Endothelial cell of umbilical vein (primary cell): Measurements from ENCODE around the gene ALKBH6. TPM values are rescaled to one million over a fixed set of nuclear protein-coding genes. Genes with fewer than 3 reads are reported as not detected.

ENCODE experiments used
- BruUV-seq: library from RNA; stranded (reverse); fragments of 400-500 nt; replicated peaks from 2 replicates; lab custom pipeline; 2021; lab: Mats Ljungman, UMichigan
- CTCF ChIA-PET: fragments of 300-600, 350-600 bp; sonication (Branson Sonifier 250); formaldehyde crosslinking; loops from one replicate; lab custom pipeline; 2021; ENCODE audit warnings: antibody characterized with exemption, inconsistent platforms; lab: Charles Lee
- POLR2A ChIA-PET: fragments of 300-600, 350-600 bp; sonication (Branson Sonifier 250); formaldehyde crosslinking; loops from one replicate; lab custom pipeline; 2021; ENCODE audit warnings: antibody characterized with exemption, inconsistent platforms; lab: Charles Lee
- DNase-seq: peaks from one replicate; pipeline ENCODE4 v3.0.0-alpha.2; 2011; ENCODE audit warnings: low read depth, low spot score
- FAIRE-seq: peaks from 2 replicates; lab custom pipeline; 2011; peaks lifted over from hg19 to GRCh38; lab: Jason Lieb, UNC
- H2AFZ ChIP-seq: 2 replicates; pipeline ENCODE4 v1.6.0; 2012; ENCODE audit warnings: low read depth, low read length, control low read depth, inconsistent platforms
- H3K27ac ChIP-seq: 2 replicates; pipeline ENCODE4 v1.5.1; 2011; ENCODE audit warnings: low read depth, mild to moderate bottlenecking, control low read depth, low read length, moderate library complexity; ENCODE audit not compliant: insufficient read depth
- H3K27me3 ChIP-seq, 2 experiments: 2 replicates each; pipeline versions ENCODE4 v1.6.0 to v1.6.1; 2011; ENCODE audit warnings: low read length in 2 of 2, mixed read lengths in 1 of 2; ENCODE audit not compliant: control insufficient read depth in 2 of 2, insufficient read depth in 2 of 2
- H3K36me3 ChIP-seq, 2 experiments: 2 replicates in 1 of 2; 3 replicates in 1 of 2; pipeline ENCODE4 v1.5.1; 2011; ENCODE audit warnings: low read length in 2 of 2, mild to moderate bottlenecking in 1 of 2, moderate library complexity in 1 of 2; ENCODE audit not compliant: control insufficient read depth in 2 of 2, insufficient read depth in 2 of 2; ENCODE audit errors: extremely low read depth in 1 of 2
- H3K4me1 ChIP-seq: 3 replicates; pipeline ENCODE4 v1.5.1; 2011; ENCODE audit warnings: mild to moderate bottlenecking, low read length; ENCODE audit not compliant: control insufficient read depth, insufficient read depth; ENCODE audit errors: extremely low read depth
- H3K4me2 ChIP-seq: 2 replicates; pipeline ENCODE4 v1.6.1; 2011; ENCODE audit warnings: low read length, control low read depth, mixed read lengths; ENCODE audit not compliant: insufficient read depth
- H3K4me3 ChIP-seq, 3 experiments: fragments of 200-600 bp in 1 of 3; sonication (generic), shearing (Covaris generic) in 1 of 3; replicated peaks in 1 of 3; 2 replicates each; pipeline ENCODE4 v1.5.1; 2011 to 2016; ENCODE audit warnings: control low read depth in 3 of 3, low read length in 3 of 3, mild to moderate bottlenecking in 2 of 3, inconsistent platforms in 1 of 3, low read depth in 1 of 3, moderate library complexity in 1 of 3; ENCODE audit not compliant: insufficient read depth in 1 of 3
- H3K79me2 ChIP-seq: 2 replicates; pipeline ENCODE4 v1.6.0; 2012; ENCODE audit warnings: low read length, inconsistent platforms; ENCODE audit not compliant: control insufficient read depth, insufficient read depth
- H3K9ac ChIP-seq: replicated peaks from 2 replicates; pipeline ENCODE3; 2011; ENCODE audit warnings: low read length, control low read depth; ENCODE audit not compliant: insufficient read depth; ENCODE audit errors: extremely low read depth
- H3K9me1 ChIP-seq: replicated peaks from 3 replicates; pipeline ENCODE4 v1.6.0; 2011; ENCODE audit warnings: mild to moderate bottlenecking, low read length; ENCODE audit not compliant: control insufficient read depth, insufficient read depth; ENCODE audit errors: extremely low read depth
- H3K9me3 ChIP-seq: replicated peaks from 2 replicates; pipeline ENCODE4 v1.5.1; 2012; ENCODE audit warnings: low read length, inconsistent platforms; ENCODE audit not compliant: control insufficient read depth, insufficient read depth
- H4K20me1 ChIP-seq: replicated peaks from 2 replicates; pipeline ENCODE3; 2011; ENCODE audit warnings: mild to moderate bottlenecking, low read length; ENCODE audit not compliant: control insufficient read depth, insufficient read depth; ENCODE audit errors: extremely low read depth
- CTCF ChIP-seq, 2 donors: IDR thresholded peaks; 1 replicate in 1 of 2; 2 replicates in 1 of 2; pipeline ENCODE4 v1.5.1; 2011; ENCODE audit warnings: low read length in 2 of 2, mild to moderate bottlenecking in 2 of 2, moderate library complexity in 2 of 2, control low read depth in 1 of 2, inconsistent platforms in 1 of 2, low read depth in 1 of 2; ENCODE audit not compliant: insufficient read depth in 1 of 2; ENCODE audit errors: extremely low read depth in 1 of 2
- EZH2 ChIP-seq: IDR thresholded peaks from 2 replicates; pipeline ENCODE4 v1.6.1; 2012; ENCODE audit warnings: borderline replicate concordance, low read depth, mild to moderate bottlenecking, moderate library complexity, low read length, inconsistent platforms; ENCODE audit not compliant: severe bottlenecking
- FOS ChIP-seq: IDR thresholded peaks from 2 replicates; pipeline ENCODE4 v1.6.1; 2011; ENCODE audit warnings: mild to moderate bottlenecking, low read length, moderate library complexity, borderline replicate concordance; ENCODE audit not compliant: insufficient read depth
- GATA2 ChIP-seq: IDR thresholded peaks from 2 replicates; pipeline ENCODE4 v1.7.0; 2011; ENCODE audit warnings: low read depth, mild to moderate bottlenecking, moderate library complexity, mixed read lengths, low read length; ENCODE audit not compliant: insufficient read length, insufficient read depth
- JUN ChIP-seq: IDR thresholded peaks from 2 replicates; pipeline ENCODE4 v1.6.1; 2011; ENCODE audit warnings: borderline replicate concordance, low read depth; ENCODE audit not compliant: insufficient read length, insufficient read depth
- MAX ChIP-seq: IDR thresholded peaks from 2 replicates; pipeline ENCODE4 v1.6.1; 2011; ENCODE audit not compliant: insufficient read depth, insufficient read length
- MYC ChIP-seq: IDR thresholded peaks from one replicate; pipeline ENCODE4 v1.6.1; 2011; ENCODE audit warnings: mild to moderate bottlenecking, low read depth, low read length
- POLR2A ChIP-seq: IDR thresholded peaks from 2 replicates; pipeline ENCODE4 v1.6.1; 2012; ENCODE audit warnings: low read depth, mild to moderate bottlenecking, control low read depth, low read length
- POLR2AphosphoS5 ChIP-seq: IDR thresholded peaks from 2 replicates; pipeline ENCODE4 v1.6.1; 2012; ENCODE audit warnings: low read depth, mild to moderate bottlenecking, control low read depth, low read length, moderate library complexity; ENCODE audit not compliant: insufficient read depth
- dilution Hi-C: fragments of 300-500 bp; cut with MboI; formaldehyde crosslinking; loops from one replicate; pipeline ENCODE4 v1.15.0; 2019; ENCODE audit warnings: low sequenced_read_pairs; ENCODE audit not compliant: extremely low pct_ligation_motif_present
- intact Hi-C: fragments of 100-400 bp; cut with micrococcal nuclease; formaldehyde crosslinking; loops from one replicate; pipeline ENCODE4 v1.10.0; 2022
- polyA plus RNA-seq, 4 experiments: library from polyadenylated mRNA; depleted of rRNA in 3 of 4; stranded (reverse) in 3 of 4; unstranded in 1 of 4; fragments of >200 nt; gene quantifications; 2 replicates each; pipeline versions ENCODE4 v1.2.1 to v1.2.3, GENCODE V29; 2011 to 2012; ENCODE audit warnings: missing spikeins in 1 of 4
- total RNA-seq: library from RNA; stranded (reverse); gene quantifications from 2 replicates; pipeline ENCODE4 v1.2.3, GENCODE V29; 2021

ALKBH6 gene
- total and polyA plus RNA-seq, 2 donors (not counting 3 experiments of a cell fraction or from before 2014, with no cell fraction given) = 17.3 to 26.7 TPM

- intact Hi-C loops (no loop called here), dilution Hi-C loops (no loop called here)
- no peak for TF ChIP-seq MYC
- TF ChIP-seq POLR2AphosphoS5 = no peak
- no peak for TF ChIP-seq GATA2
- no peak for TF ChIP-seq EZH2
- TF ChIP-seq JUN = no peak
- TF ChIP-seq POLR2A = no peak
- no peak for TF ChIP-seq MAX
- no peak for TF ChIP-seq FOS
- TF ChIP-seq CTCF (IDR thresholded peaks at IDR 0.05; ENCODE audit: extremely low read depth in 1 of 2, insufficient read depth in 1 of 2, low read depth in 1 of 2, low read length in 2 of 2) = no peak
- DNase-seq = no peak
- Histone ChIP-seq H3K9me1 (no peaks in the 10 kb centered on the region), H3K9ac (no peak overlapping the region), H3K79me2 (no peaks in the 10 kb centered on the region), H3K4me3 (no peak overlapping the region), H3K9me3 (no peaks in the 10 kb centered on the region), H2AFZ (no peak overlapping the region), H4K20me1 (no peaks in the 10 kb centered on the region), H3K36me3 (no peaks in the 10 kb centered on the region), H3K4me1 (no peaks in the 10 kb centered on the region), H3K27me3 (peaks cover 21 to 27% of the 10 kb centered on the region in 2 experiments), H3K4me2 (no peak overlapping the region), H3K27ac (no peak overlapping the region)
- POLR2A ChIA-PET = no interaction called here
- no TSS peak for BruUV-seq
- no peak for FAIRE-seq
- CTCF ChIA-PET = no interaction called here
These were observed 53.5 kb downstream of the ALKBH6 start for GRCh38 chr19:35960432-35960972.
